ENCODE data around the gene IFT172. TPM values are rescaled to one million over a fixed set of nuclear protein-coding genes. Genes with fewer than 3 reads are reported as not detected.
"Not testable (repeated sequence)": the region's sequence is repeated elsewhere in the genome, so short reads cannot be mapped to it uniquely, and the experiment has no call there.

Gene IFT172
- total RNA-seq, 2 donors from 2014 or later = 34.7 to 52.6 TPM

- DNase-seq = no peak
- Histone ChIP-seq H3K9ac (ENCODE audit: low read depth in 2 of 2, low read length in 2 of 2) (no peak overlapping the region), H3K4me3 (no peak overlapping the region), H3K27ac (no peak overlapping the region), H3K9me3 (no peaks in the 10 kb centered on the region), H3K4me1 (no peaks in the 10 kb centered on the region), H3K27me3 (no peaks in the 10 kb centered on the region), H3K36me3 (peaks cover 20% of the 10 kb centered on the region)
- TF ChIP-seq CTCF (IDR thresholded peaks at IDR 0.05) = no peak
- intact Hi-C loops (cut with DNase I) = no loop called here
Measured at GRCh38 chr2:27435628-27436027, 53.9 kb downstream of the IFT172 start.

GRCh38 chr2:27431395-27431794 lies 58.1 kb downstream of the IFT172 start:
- Histone ChIP-seq H3K4me1 (peaks cover 10% of the 10 kb centered on the region), H3K36me3 (peaks cover 15% of the 10 kb centered on the region), H3K27me3 (no peaks in the 10 kb centered on the region), H3K4me3 (no peak overlapping the region), H3K9me3 (no peaks in the 10 kb centered on the region), H3K27ac (no peak overlapping the region), H3K9ac (ENCODE audit: low read depth in 2 of 2, low read length in 2 of 2) (no peak overlapping the region)
- DNase-seq = no peak
- TF ChIP-seq CTCF (IDR thresholded peaks at IDR 0.05) = no peak
- intact Hi-C loops (cut with DNase I) = no loop called here

- peak overlapping the region; percentile 94 for H3K4me3 ChIP-seq
- H3K36me3 ChIP-seq = peaks cover 7% of the 10 kb centered on the region
- intact Hi-C loops (cut with DNase I) = no loop called here
- peak overlapping the region; percentile 100 for H3K27ac ChIP-seq
- DNase-seq = peak; percentile 85
- no peaks in the 10 kb centered on the region for H3K27me3 ChIP-seq
- no peaks in the 10 kb centered on the region for H3K9me3 ChIP-seq
- TF ChIP-seq CTCF (IDR thresholded peaks at IDR 0.05) = no peak
- H3K9ac ChIP-seq (ENCODE audit: low read depth in 2 of 2, low read length in 2 of 2) = peak overlapping the region; percentile 92 to 96
- peaks cover 10% of the 10 kb centered on the region for H3K4me1 ChIP-seq
Measured at GRCh38 chr2:27428978-27429541, 60.5 kb downstream of the IFT172 start.

GRCh38 chr2:27428213-27428977 lies 61.1 kb downstream of the IFT172 start, which contains the start of gene NRBP1:
NRBP1 (plus strand) TSS chr2:27428631; CDS start chr2:27433274, 4,643 bp downstream.
- no peaks in the 10 kb centered on the region for H3K9me3 ChIP-seq
- intact Hi-C loops (cut with DNase I) = no loop called here
- no peaks in the 10 kb centered on the region for H3K27me3 ChIP-seq
- DNase-seq = peak; percentile 95
- peak within 1 kb of the TSS; percentile 92 to 96 for H3K9ac ChIP-seq (ENCODE audit: low read depth in 2 of 2, low read length in 2 of 2)
- H3K36me3 ChIP-seq = peaks cover under 1% of the 10 kb centered on the region
- peak within 1 kb of the TSS; percentile 94 for H3K4me3 ChIP-seq
- H3K4me1 ChIP-seq = peaks cover 10% of the 10 kb centered on the region
- H3K27ac ChIP-seq = peak within 1 kb of the TSS; percentile 100
- no peak for TF ChIP-seq CTCF (IDR thresholded peaks at IDR 0.05)

- Histone ChIP-seq H3K27me3 (no peaks in the 10 kb centered on the region), H3K9ac (ENCODE audit: low read depth in 2 of 2, low read length in 2 of 2) (peak overlapping the region; percentile 75 to 89), H3K27ac (peak overlapping the region; percentile 100), H3K4me3 (peak overlapping the region; percentile 94), H3K9me3 (no peaks in the 10 kb centered on the region), H3K4me1 (peaks cover 10% of the 10 kb centered on the region), H3K36me3 (no peaks in the 10 kb centered on the region)
- no peak for DNase-seq
- no peak for TF ChIP-seq CTCF (IDR thresholded peaks at IDR 0.05)
- intact Hi-C loops (cut with DNase I) = no loop called here
Measured at GRCh38 chr2:27427863-27428212, 61.7 kb downstream of the IFT172 start.

GRCh38 chr2:27425039-27425438 lies 64.5 kb downstream of the IFT172 start:
- H3K9me3 ChIP-seq; H3K27me3 ChIP-seq; H3K27ac ChIP-seq; H3K4me1 ChIP-seq; intact Hi-C loops (cut with DNase I); DNase-seq; H3K36me3 ChIP-seq; H3K4me3 ChIP-seq; H3K9ac ChIP-seq (ENCODE audit: low read depth in 2 of 2, low read length in 2 of 2): not testable (repeated sequence)
